ENCODE data around the gene GLIS1. TPM values are rescaled to one million over a fixed set of nuclear protein-coding genes. Genes with fewer than 3 reads are reported as not detected.

The GLIS1 gene
- total and polyA plus RNA-seq, 2 of the 8 experiments (the other 6 are each of a cell fraction or from before 2014, with no cell fraction given), result 0.15 to 0.22 TPM

GRCh38 chr1:53504901-53505300 lies 234.1 kb downstream of the GLIS1 start (continued):
- TF ChIP-seq POLR2A (IDR thresholded peaks at IDR 0.05; ENCODE audit: control extremely low read depth in 1 of 2, low read depth in 2 of 2, low read length in 2 of 2) (no peak), RNF2 (IDR thresholded peaks at IDR 0.05; ENCODE audit: borderline replicate concordance, low read depth, low read length, missing control alignments, poor library complexity, severe bottlenecking) (no peak), SP2 (IDR thresholded peaks at IDR 0.05; ENCODE audit: low read length) (no peak), RXRA (IDR thresholded peaks at IDR 0.05; ENCODE audit: insufficient read depth, low read depth, low read length) (no peak), FOSL1 (IDR thresholded peaks at IDR 0.05; ENCODE audit: insufficient read depth, low read depth, low read length) (no peak), POLR2AphosphoS5 (IDR thresholded peaks at IDR 0.05; ENCODE audit: low read depth, low read length) (no peak)

Measured in H1 (cell line).